OCI-LY3 (cell line): ENCODE data around the gene ZDHHC14.

Source experiments
- CTCF ChIP-seq: fragments of 200-600, 300-600 bp; sonication (generic); IDR thresholded peaks from 2 replicates; pipeline ENCODE4 v1.5.1; 2014; ENCODE audit warnings: antibody characterized with exemption, low read length, low read depth
- EZH2phosphoT487 ChIP-seq: fragments of 200-600 bp; shearing (Covaris generic); IDR thresholded peaks from 2 replicates; pipeline ENCODE4 v1.6.1; 2018; ENCODE audit warnings: antibody characterized with exemption, mixed run types, low read depth

GRCh38 chr6:157609117-157609516 is 228.1 kb downstream of the ZDHHC14 start:
- TF ChIP-seq CTCF, result no peak
- TF ChIP-seq EZH2phosphoT487, result no peak
